Activated CD4-positive, alpha-beta T cell treated with anti-CD3 and anti-CD28 coated beads, Interleukin-2, amount 50 U/mL, for 48 hours (primary cell): ENCODE data around the gene TPSAB1.

Source experiments
- DNase-seq, 2 experiments: peaks; one replicate each; pipeline ENCODE4 v3.0.0-alpha.2; 2020

The TPSAB1 gene

GRCh38 chr16:1211451-1212268 is 28.8 kb upstream of the TPSAB1 start:
- DNase-seq: no peak

- DNase-seq: no peak
These were observed 27.8 kb upstream of the TPSAB1 start for GRCh38 chr16:1212616-1213194.

GRCh38 chr16:1213231-1213630 is 27.3 kb upstream of the TPSAB1 start:
- no peak for DNase-seq

GRCh38 chr16:1213796-1214372 is 26.6 kb upstream of the TPSAB1 start:
- no peak for DNase-seq

- DNase-seq: no peak
These were observed 25.8 kb upstream of the TPSAB1 start for GRCh38 chr16:1214719-1215118.

- DNase-seq: no peak
These were observed 24.8 kb upstream of the TPSAB1 start for GRCh38 chr16:1215574-1216295.

GRCh38 chr16:1216296-1216619 is 24.2 kb upstream of the TPSAB1 start:
- DNase-seq: no peak

GRCh38 chr16:1216681-1217400 is 23.7 kb upstream of the TPSAB1 start:
- DNase-seq: no peak

GRCh38 chr16:1217526-1217925 is 23.0 kb upstream of the TPSAB1 start:
- DNase-seq: no peak

- DNase-seq: no peak
These were observed 22.2 kb upstream of the TPSAB1 start for GRCh38 chr16:1218061-1218929.

- no peak for DNase-seq
These were observed 21.4 kb upstream of the TPSAB1 start for GRCh38 chr16:1218930-1219611.

GRCh38 chr16:1220098-1220728 is 20.3 kb upstream of the TPSAB1 start:
- DNase-seq: no peak

- DNase-seq: no peak
These were observed 19.5 kb upstream of the TPSAB1 start for GRCh38 chr16:1220841-1221627.

GRCh38 chr16:1221628-1222552 is 18.6 kb upstream of the TPSAB1 start:
- no peak for DNase-seq

- no peak for DNase-seq
These were observed 17.8 kb upstream of the TPSAB1 start for GRCh38 chr16:1222553-1223354.

- DNase-seq: no peak
These were observed 16.9 kb upstream of the TPSAB1 start for GRCh38 chr16:1223355-1224214.

GRCh38 chr16:1224558-1224957 is 15.9 kb upstream of the TPSAB1 start:
- no peak for DNase-seq
